ENCODE results near the gene TRPM3.

GRCh38 chr9:70911791-70912190, 209.6 kb downstream of the TRPM3 start:
- no peak for TF ChIP-seq CTCF (conservative IDR thresholded peaks at IDR 0.05 in 1 of 2, IDR thresholded peaks at IDR 0.05 in 1 of 2; ENCODE audit: extremely low read depth in 1 of 2, insufficient read depth in 1 of 2, low read depth in 1 of 2, low read length in 2 of 2)
- no peak for TF ChIP-seq EZH2 (IDR thresholded peaks at IDR 0.05; ENCODE audit: borderline replicate concordance, low read length)
